HEK293T (cell line): ENCODE measurements around the gene SLCO3A1.

Experiments used
- CTCF ChIA-PET: fragments of 350-600 bp; formaldehyde crosslinking; extraction: SDS; loops from one replicate; lab custom pipeline; 2021; ENCODE audit warnings: antibody characterized with exemption, inconsistent platforms; lab: Yijun Ruan, JAX
- POLR2A ChIA-PET: fragments of 350-600 bp; formaldehyde crosslinking; extraction: SDS; loops from one replicate; lab custom pipeline; 2020; ENCODE audit warnings: antibody characterized with exemption, inconsistent platforms; lab: Yijun Ruan, JAX
- DNase-seq: peaks from one replicate; pipeline ENCODE4 v3.0.0; 2012; ENCODE audit warnings: mixed read lengths; ENCODE audit errors: extremely low spot score
- ARNT ChIP-seq: fragments of 450-650 bp; IDR thresholded peaks from 2 replicates; pipeline ENCODE4 v1.6.1; 2017; ENCODE audit warnings: mild to moderate bottlenecking
- BHLHE40 ChIP-seq: fragments of 450-650 bp; IDR thresholded peaks from 2 replicates; pipeline ENCODE4 v1.6.1; 2016; ENCODE audit warnings: mild to moderate bottlenecking, moderate library complexity, borderline replicate concordance
- CTBP1 ChIP-seq: fragments of 450-650 bp; IDR thresholded peaks from 2 replicates; pipeline ENCODE4 v1.6.1; 2016; ENCODE audit warnings: borderline replicate concordance
- ELF4 ChIP-seq: fragments of 450-650 bp; IDR thresholded peaks from 2 replicates; pipeline ENCODE4 v1.6.1; 2017; ENCODE audit warnings: antibody characterized with exemption
- FOXA1 ChIP-seq: fragments of 450-650 bp; IDR thresholded peaks from 2 replicates; pipeline ENCODE4 v1.6.1; 2016; ENCODE audit warnings: mild to moderate bottlenecking
- FOXK2 ChIP-seq: fragments of 450-650 bp; IDR thresholded peaks from 2 replicates; pipeline ENCODE4 v1.6.1; 2016; ENCODE audit warnings: mild to moderate bottlenecking
- FOXM1 ChIP-seq: fragments of 450-650 bp; IDR thresholded peaks from 2 replicates; pipeline ENCODE4 v1.6.1; 2017; ENCODE audit warnings: mild to moderate bottlenecking, borderline replicate concordance
- HDGF ChIP-seq: fragments of 450-650 bp; IDR thresholded peaks from 2 replicates; pipeline ENCODE4 v1.6.1; 2017; ENCODE audit warnings: antibody characterized with exemption, borderline replicate concordance
- L3MBTL2 ChIP-seq: fragments of 450-650 bp; conservative IDR thresholded peaks from 2 replicates; pipeline ENCODE4 v1.6.1; 2016; ENCODE audit warnings: mild to moderate bottlenecking
- LEF1 ChIP-seq: fragments of 450-650 bp; IDR thresholded peaks from 2 replicates; pipeline ENCODE4 v1.6.1; 2017; ENCODE audit warnings: mild to moderate bottlenecking, borderline replicate concordance
- NFRKB ChIP-seq: fragments of 450-650 bp; IDR thresholded peaks from 2 replicates; pipeline ENCODE4 v1.6.1; 2016; ENCODE audit warnings: mild to moderate bottlenecking, moderate library complexity
- SP1 ChIP-seq: fragments of 450-650 bp; IDR thresholded peaks from 2 replicates; pipeline ENCODE4 v1.6.1; 2017
- SUZ12 ChIP-seq: fragments of 450-650 bp; IDR thresholded peaks from 2 replicates; pipeline ENCODE4 v1.6.1; 2016; ENCODE audit warnings: mild to moderate bottlenecking
- TARDBP ChIP-seq: fragments of 450-650 bp; IDR thresholded peaks from 2 replicates; pipeline ENCODE4 v1.6.1; 2016
- ZNF384 ChIP-seq: fragments of 450-650 bp; IDR thresholded peaks from 2 replicates; pipeline ENCODE4 v1.6.1; 2016
- TF ChIP-seq, protein P1 (sequence below): fragments of 450-650 bp; IDR thresholded peaks from 2 replicates; pipeline ENCODE4 v1.6.1; 2016

Gene SLCO3A1

DNA sequence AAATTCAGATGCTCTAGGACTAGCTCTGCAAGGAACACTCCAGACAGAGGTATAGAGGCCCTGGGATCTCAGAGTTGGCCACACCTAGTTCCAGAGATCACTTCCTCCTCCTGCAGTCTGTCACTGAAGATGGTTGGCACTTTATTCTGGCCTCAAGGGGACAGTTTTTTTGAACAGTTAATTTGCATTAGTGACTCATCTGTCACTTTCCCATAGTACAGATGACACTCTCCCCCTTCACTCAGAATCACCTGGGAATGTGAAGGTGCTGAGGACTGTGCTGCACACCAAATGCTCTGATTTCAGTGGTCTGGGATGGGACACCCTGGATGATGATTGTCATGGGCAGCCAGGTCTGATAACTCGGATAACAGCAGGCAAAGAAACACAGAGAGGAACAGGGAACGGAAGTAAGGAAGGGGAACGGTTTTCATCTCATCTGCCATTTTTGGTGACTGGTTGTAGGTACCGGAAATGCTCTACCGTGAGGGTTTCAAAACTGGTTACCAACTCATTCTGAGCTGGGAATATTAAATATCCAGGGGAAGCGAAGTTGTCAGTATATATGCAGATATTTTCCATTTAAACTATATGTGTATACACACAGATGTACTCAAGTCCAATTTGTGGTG, 307.6 kb downstream of the SLCO3A1 start:
- no peak for DNase-seq
- POLR2A ChIA-PET: no interaction called here
- no peak for TF ChIP-seq SUZ12
- no peak for TF ChIP-seq FOXM1
- no peak for TF ChIP-seq ELF4
- no peak for TF ChIP-seq HDGF
- TF ChIP-seq LEF1: no peak
- TF ChIP-seq, protein P1, sequence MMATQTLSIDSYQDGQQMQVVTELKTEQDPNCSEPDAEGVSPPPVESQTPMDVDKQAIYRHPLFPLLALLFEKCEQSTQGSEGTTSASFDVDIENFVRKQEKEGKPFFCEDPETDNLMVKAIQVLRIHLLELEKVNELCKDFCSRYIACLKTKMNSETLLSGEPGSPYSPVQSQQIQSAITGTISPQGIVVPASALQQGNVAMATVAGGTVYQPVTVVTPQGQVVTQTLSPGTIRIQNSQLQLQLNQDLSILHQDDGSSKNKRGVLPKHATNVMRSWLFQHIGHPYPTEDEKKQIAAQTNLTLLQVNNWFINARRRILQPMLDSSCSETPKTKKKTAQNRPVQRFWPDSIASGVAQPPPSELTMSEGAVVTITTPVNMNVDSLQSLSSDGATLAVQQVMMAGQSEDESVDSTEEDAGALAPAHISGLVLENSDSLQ: no peak
- TF ChIP-seq SP1: no peak
- no peak for TF ChIP-seq BHLHE40
- TF ChIP-seq TARDBP: no peak
- no peak for TF ChIP-seq ZNF384
- CTCF ChIA-PET: interaction anchor here (0.8 kb wide), 1 partner anchor 876 kb away, joined by 3 read pairs; no protein-coding TSS in a partner anchor

DNA sequence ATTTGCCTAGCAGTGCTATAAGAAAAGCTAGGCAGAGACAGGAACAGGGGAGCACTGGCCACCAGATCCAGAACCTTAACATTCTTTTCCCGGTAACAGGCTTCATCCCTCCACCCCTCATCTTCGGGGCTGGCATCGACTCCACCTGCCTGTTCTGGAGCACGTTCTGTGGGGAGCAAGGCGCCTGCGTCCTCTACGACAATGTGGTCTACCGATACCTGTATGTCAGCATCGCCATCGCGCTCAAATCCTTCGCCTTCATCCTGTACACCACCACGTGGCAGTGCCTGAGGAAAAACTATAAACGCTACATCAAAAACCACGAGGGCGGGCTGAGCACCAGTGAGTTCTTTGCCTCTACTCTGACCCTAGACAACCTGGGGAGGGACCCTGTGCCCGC, 309.1 kb downstream of the SLCO3A1 start:
- no peak for DNase-seq
- ChIA-PET CTCF (no interaction called here), POLR2A (no interaction called here)
- TF ChIP-seq NFRKB: no peak
- no peak for TF ChIP-seq ELF4
- no peak for TF ChIP-seq SUZ12
- TF ChIP-seq FOXM1: no peak
- TF ChIP-seq FOXA1: no peak
- TF ChIP-seq ARNT: no peak
- TF ChIP-seq HDGF: no peak
- no peak for TF ChIP-seq L3MBTL2
- TF ChIP-seq BHLHE40: no peak
- TF ChIP-seq FOXK2: no peak
- no peak for TF ChIP-seq ZNF384
- no peak for TF ChIP-seq CTBP1

DNA sequence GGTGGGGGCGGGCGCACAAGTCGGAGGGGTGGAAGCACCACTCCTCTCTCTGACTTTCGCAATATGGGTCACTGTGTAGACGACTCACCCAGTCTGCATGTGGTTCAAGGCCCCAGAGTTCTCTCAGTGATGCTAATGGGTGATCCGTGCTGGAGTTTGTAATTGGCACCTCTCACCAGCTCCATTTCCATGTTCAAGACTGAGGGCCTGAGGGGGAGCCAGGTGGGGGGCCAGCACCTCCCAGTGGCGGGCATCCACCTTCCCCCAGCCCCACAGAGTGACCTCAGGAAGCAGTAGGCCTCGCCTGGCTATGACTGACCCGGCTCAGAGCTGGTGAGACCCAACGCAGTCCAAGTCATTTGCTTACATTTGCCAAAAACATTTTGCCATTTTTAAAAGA, 310.1 kb downstream of the SLCO3A1 start:
- DNase-seq: no peak
- TF ChIP-seq SP1 (no peak), LEF1 (no peak), SUZ12 (no peak)
- ChIA-PET POLR2A (no interaction called here), CTCF (no interaction called here)

DNA sequence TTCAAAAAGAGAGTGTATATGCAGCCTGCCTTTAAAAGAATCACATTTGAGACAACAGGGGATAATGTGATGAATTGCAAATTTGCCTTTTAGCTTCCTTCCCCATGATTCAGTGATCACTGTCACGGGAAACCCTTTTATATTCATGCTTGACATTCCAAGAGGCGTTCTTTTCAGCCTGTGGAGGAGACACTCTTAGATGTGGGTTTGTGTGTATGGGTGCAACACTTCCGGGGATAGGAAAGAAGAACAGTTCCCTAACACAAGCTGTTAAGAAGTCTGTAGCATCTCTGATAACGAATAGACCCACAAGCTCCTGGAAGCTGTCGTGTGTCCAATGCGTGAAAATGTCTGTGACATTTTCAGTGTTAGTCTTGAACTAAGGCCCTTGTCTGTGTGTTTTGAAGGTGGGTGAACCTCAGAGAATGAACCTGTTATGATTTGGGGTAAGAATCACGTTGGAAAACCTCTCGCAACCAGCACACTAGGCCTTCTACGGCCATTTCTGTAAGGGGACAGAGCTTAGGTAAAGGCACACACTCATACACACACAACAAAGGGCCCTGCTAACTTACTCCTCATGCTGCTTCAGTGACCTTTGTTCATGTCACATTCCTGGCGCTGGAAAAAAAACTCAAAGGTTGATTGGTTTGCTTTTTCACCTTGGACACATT, 311.0 kb downstream of the SLCO3A1 start:
- ChIA-PET POLR2A (no interaction called here), CTCF (no interaction called here)
- no peak for TF ChIP-seq SUZ12
- TF ChIP-seq HDGF: no peak
- no peak for TF ChIP-seq FOXK2
- TF ChIP-seq L3MBTL2: no peak
- TF ChIP-seq CTBP1: no peak
- no peak for TF ChIP-seq FOXA1
- TF ChIP-seq, protein P1: no peak
- TF ChIP-seq SP1: no peak
- TF ChIP-seq NFRKB: no peak
- TF ChIP-seq ARNT: no peak
- TF ChIP-seq FOXM1: no peak
- DNase-seq: no peak

DNA sequence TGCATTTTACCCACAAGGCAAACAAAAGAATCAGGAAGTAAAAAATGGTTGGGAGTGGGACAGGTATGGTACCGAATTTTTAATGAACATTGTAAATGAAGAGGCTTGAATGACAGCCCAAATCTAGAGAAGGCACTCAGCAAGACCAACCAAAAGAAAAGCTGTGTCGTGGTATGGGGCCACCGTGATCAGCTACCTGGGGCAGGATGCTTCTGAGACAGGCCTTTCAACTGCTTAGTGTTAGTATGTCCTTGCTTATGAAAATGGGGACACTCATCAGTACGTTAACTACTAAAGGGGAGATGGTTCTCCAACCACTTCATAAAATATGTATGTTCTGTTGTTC, 311.5 kb downstream of the SLCO3A1 start:
- TF ChIP-seq FOXA1 (no peak), TARDBP (no peak), SUZ12 (no peak), BHLHE40 (no peak)
- ChIA-PET CTCF (no interaction called here), POLR2A (no interaction called here)
- DNase-seq: no peak

DNA sequence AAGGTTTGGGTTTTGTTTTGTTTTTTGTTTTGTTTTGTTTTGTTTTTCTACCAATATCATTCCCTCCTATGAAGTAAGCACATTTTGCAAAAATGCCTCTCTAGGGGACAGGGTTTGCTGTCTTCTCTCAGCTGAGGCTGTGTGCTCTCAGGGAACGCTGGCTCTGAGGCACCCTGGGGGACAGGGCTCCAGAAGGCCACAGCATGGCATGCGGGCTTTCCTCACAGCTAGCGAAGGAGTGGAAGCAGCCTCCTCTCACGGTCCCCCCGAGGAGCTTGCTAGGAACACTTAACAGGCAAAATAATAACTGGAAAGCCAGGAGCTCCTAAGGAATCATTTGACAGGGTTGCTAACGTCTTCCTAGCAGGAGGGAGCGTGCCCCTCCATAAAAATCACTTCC, 312.5 kb downstream of the SLCO3A1 start:
- TF ChIP-seq L3MBTL2 (no peak), SP1 (no peak), HDGF (no peak), LEF1 (no peak), BHLHE40 (no peak), FOXA1 (no peak), ARNT (no peak)
- TF ChIP-seq, protein P1: no peak
- DNase-seq: no peak
- ChIA-PET CTCF (no interaction called here), POLR2A (no interaction called here)

DNA sequence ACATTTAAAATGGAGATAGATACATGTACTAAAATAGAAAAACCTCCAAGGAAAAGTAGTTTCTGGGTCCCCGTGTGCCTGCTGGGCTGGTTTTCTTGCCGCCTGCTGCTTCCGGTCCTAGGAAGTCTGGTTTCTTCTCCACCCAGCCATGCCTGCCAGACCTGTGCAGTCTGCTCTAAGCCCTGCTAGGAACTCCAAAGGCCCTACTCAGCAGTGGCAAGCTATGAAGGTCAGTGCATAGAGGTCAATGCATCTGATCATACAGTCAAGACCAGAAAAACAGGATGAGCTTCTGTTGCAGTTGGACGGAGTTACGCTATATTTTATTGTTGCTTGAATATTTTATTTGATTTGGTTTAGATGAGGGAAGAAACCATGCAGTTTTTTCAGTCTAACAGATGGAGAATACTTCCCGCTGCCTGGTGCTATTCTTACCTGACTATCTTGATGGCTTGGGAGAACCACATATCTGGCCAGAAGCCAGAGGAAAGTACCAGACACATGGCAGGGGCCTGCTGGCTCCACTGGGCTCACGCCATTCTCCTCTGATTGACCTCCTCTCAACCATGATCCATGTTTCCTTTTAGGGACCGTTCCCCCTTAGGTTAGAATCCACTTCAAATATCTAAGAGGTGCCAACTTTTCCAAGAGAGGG, 313.4 kb downstream of the SLCO3A1 start:
- no peak for DNase-seq
- POLR2A ChIA-PET: no interaction called here
- CTCF ChIA-PET: no interaction called here
- no peak for TF ChIP-seq FOXA1
- no peak for TF ChIP-seq FOXK2
- TF ChIP-seq NFRKB: no peak
- no peak for TF ChIP-seq CTBP1
- no peak for TF ChIP-seq FOXM1
- no peak for TF ChIP-seq ZNF384
- TF ChIP-seq, protein P1: no peak
- no peak for TF ChIP-seq BHLHE40
- TF ChIP-seq L3MBTL2: no peak
- no peak for TF ChIP-seq TARDBP
